K562 treated with DMSO at 1 percent for 48 hours (cell line): ENCODE measurements around the gene RNF19B. TPM values are rescaled to one million over a fixed set of nuclear protein-coding genes. Genes with fewer than 3 reads are reported as not detected.

Experiments used
- total RNA-seq: library from RNA; unstranded; fragments of 300-600 nt; gene quantifications from 2 replicates; pipeline ENCODE4 v1.2.3, GENCODE V29; 2022; ENCODE audit warnings: low replicate concordance; ENCODE audit errors: extremely low read depth

Gene RNF19B
- not detected in 2 replicates for total RNA-seq

GRCh38 chr1:32964461-32965250 lies at the start of gene RNF19B:
Gene RNF19B, minus strand, starts transcription at chr1:32964809. Its CDS starts 124 bp downstream, at chr1:32964685.

GRCh38 chr1:32900956-32901822 lies 63.4 kb downstream of the RNF19B start, which contains the start of gene TMEM54:
Gene TMEM54, minus strand, starts transcription at chr1:32901389. Its CDS starts 151 bp downstream, at chr1:32901238.

Other genes with a start within 250 kb of the RNF19B start
- gene YARS1, start 147.5 kb downstream of the RNF19B start, total RNA-seq = 1,215 TPM in 1 of 2 replicates, not detected in the other
- not detected in 2 replicates for gene S100PBP, start 147.2 kb downstream of the RNF19B start, total RNA-seq
- gene FNDC5, start 93.9 kb downstream of the RNF19B start, total RNA-seq = not detected in 2 replicates
- gene HPCA, start 78.3 kb downstream of the RNF19B start, total RNA-seq = not detected in 2 replicates
- not detected in 2 replicates for gene TMEM54, start 63.4 kb downstream of the RNF19B start, total RNA-seq
- not detected in 2 replicates for gene AK2, start 72.1 kb upstream of the RNF19B start, total RNA-seq
- not detected in 2 replicates for gene AZIN2, start 116.3 kb upstream of the RNF19B start, total RNA-seq
- gene TRIM62, start 217.2 kb upstream of the RNF19B start, total RNA-seq = not detected in 2 replicates